ENCODE measurements around the gene CLDN25. TPM values are rescaled to one million over a fixed set of nuclear protein-coding genes. Genes with fewer than 3 reads are reported as not detected.

Gene CLDN25
- total and polyA plus RNA-seq, 2 of the 13 experiments (the other 11 are each of a cell fraction or from before 2014, with no cell fraction given), result not detected

DNA sequence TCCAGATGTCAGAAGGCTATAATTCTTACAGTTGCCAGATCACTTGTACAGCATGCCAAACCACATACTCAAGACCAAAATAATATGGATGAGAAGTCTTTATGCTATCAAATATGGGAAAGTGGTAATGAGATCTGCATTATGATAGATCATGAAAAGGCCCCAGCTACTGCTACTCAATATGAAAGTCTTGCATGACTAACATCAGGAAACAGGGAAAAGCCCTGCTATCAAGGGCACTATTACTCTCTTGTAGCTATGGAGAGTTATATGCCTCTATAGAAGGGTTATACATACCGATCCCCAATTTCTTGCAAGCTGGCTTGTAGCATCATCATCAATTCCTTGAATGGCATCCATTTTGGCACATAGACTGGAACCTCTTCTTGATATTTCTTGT lies 43.3 kb upstream of the CLDN25 start:
- intact Hi-C loops (cut with micrococcal nuclease; ENCODE audit: unreplicated experiment), result no loop called here
- BruUV-seq (replicated peaks), result no TSS peak
- Histone ChIP-seq H2AFZ (ENCODE audit: low read length) (no peak overlapping the region), H3K36me3 (replicated peaks in 1 of 2; ENCODE audit: control insufficient read depth in 1 of 2, insufficient read depth in 2 of 2, low read length in 2 of 2) (peaks cover 13 to 68% of the 10 kb centered on the region in 2 experiments), H3K27ac (ENCODE audit: extremely low read length, insufficient read depth, low read length) (no peak overlapping the region), H3K79me2 (ENCODE audit: insufficient read depth, low read length) (no peaks in the 10 kb centered on the region), H4K20me1 (ENCODE audit: insufficient read depth, low read length) (no peaks in the 10 kb centered on the region), H3K9ac (ENCODE audit: insufficient read depth, low read depth, low read length) (no peak overlapping the region), H3K4me3 (replicated peaks in 1 of 3; ENCODE audit: insufficient read depth in 1 of 3, low read depth in 2 of 3, low read length in 3 of 3) (no peak overlapping the region), H3K4me1 (ENCODE audit: insufficient read depth, low read length) (no peaks in the 10 kb centered on the region), H3K9me3 (ENCODE audit: low read length) (no peaks in the 10 kb centered on the region), H3K4me2 (ENCODE audit: low read depth, low read length) (no peak overlapping the region), H3K27me3 (ENCODE audit: control insufficient read depth in 1 of 2, insufficient read depth in 2 of 2, low read length in 2 of 2) (no peaks in the 10 kb centered on the region)
- DNase-seq (ENCODE audit: low spot score) (no peak), FAIRE-seq (no peak), ATAC-seq (no peak)
- WGBS (ENCODE audit: low lambda C conversion rate), result 100% methylated on average over 1 of the region's 1 CpG
- POLR2A ChIA-PET, result no interaction called here
- CTCF ChIA-PET (ENCODE audit: low intra/inter-chr PET ratio, low total read pairs), result no interaction called here
- TF ChIP-seq SAP130 (CRISPR knock-in tag; IDR thresholded peaks at IDR 0.05; ENCODE audit: low read depth) (no peak), BRD4 (CRISPR knock-in tag; IDR thresholded peaks at IDR 0.05) (no peak), HOXA3 (CRISPR knock-in tag; IDR thresholded peaks at IDR 0.05) (no peak), PRDM4 (CRISPR knock-in tag; IDR thresholded peaks at IDR 0.05; ENCODE audit: borderline replicate concordance) (no peak), MAFF (IDR thresholded peaks at IDR 0.05; ENCODE audit: low read depth, low read length) (no peak), MTF1 (CRISPR knock-in tag; IDR thresholded peaks at IDR 0.05) (no peak), GATAD1 (CRISPR knock-in tag; IDR thresholded peaks at IDR 0.05) (no peak), FOXK2 (IDR thresholded peaks at IDR 0.05) (no peak), ARNTL (CRISPR knock-in tag; IDR thresholded peaks at IDR 0.05) (no peak)
- TF ChIP-seq, protein P1, sequence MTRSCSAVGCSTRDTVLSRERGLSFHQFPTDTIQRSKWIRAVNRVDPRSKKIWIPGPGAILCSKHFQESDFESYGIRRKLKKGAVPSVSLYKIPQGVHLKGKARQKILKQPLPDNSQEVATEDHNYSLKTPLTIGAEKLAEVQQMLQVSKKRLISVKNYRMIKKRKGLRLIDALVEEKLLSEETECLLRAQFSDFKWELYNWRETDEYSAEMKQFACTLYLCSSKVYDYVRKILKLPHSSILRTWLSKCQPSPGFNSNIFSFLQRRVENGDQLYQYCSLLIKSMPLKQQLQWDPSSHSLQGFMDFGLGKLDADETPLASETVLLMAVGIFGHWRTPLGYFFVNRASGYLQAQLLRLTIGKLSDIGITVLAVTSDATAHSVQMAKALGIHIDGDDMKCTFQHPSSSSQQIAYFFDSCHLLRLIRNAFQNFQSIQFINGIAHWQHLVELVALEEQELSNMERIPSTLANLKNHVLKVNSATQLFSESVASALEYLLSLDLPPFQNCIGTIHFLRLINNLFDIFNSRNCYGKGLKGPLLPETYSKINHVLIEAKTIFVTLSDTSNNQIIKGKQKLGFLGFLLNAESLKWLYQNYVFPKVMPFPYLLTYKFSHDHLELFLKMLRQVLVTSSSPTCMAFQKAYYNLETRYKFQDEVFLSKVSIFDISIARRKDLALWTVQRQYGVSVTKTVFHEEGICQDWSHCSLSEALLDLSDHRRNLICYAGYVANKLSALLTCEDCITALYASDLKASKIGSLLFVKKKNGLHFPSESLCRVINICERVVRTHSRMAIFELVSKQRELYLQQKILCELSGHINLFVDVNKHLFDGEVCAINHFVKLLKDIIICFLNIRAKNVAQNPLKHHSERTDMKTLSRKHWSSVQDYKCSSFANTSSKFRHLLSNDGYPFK (CRISPR knock-in tag; IDR thresholded peaks at IDR 0.05; ENCODE audit: borderline replicate concordance), result no peak
- in situ Hi-C loops (cut with HindIII; ENCODE audit: extremely low pct_ligation_motif_present, low pct_unique_long_range_greater_than_20kb), result loop anchor here (25.0 kb wide), 1 partner anchor 199 kb away; no protein-coding TSS in a partner anchor
